Neuronal stem cell (in vitro differentiated cells): ENCODE measurements around the gene CNTN5.

Experiments
- DNase-seq: peaks from one replicate; pipeline ENCODE4 v3.0.0-alpha.2; 2013; ENCODE audit warnings: low spot score
- H2AFZ ChIP-seq: one replicate; pipeline ENCODE4 v1.6.1; 2013; ENCODE audit warnings: mild to moderate bottlenecking, low read length, inconsistent platforms
- H2AK5ac ChIP-seq: 2 replicates; pipeline ENCODE4 v1.6.1; 2013; ENCODE audit warnings: low read depth, mild to moderate bottlenecking, inconsistent platforms, low read length, moderate library complexity, mixed read lengths
- H2BK120ac ChIP-seq: 2 replicates; pipeline ENCODE4 v1.6.1; 2013; ENCODE audit warnings: low read depth, mild to moderate bottlenecking, inconsistent platforms, low read length, moderate library complexity, mixed read lengths
- H2BK12ac ChIP-seq: one replicate; pipeline ENCODE4 v1.6.1; 2013; ENCODE audit warnings: low read length, inconsistent platforms
- H2BK15ac ChIP-seq: 2 replicates; pipeline ENCODE4 v1.6.1; 2013; ENCODE audit warnings: mild to moderate bottlenecking, low read length, inconsistent platforms, mixed read lengths
- H2BK5ac ChIP-seq: one replicate; pipeline ENCODE4 v1.6.1; 2013; ENCODE audit warnings: inconsistent platforms, mild to moderate bottlenecking, low read length, moderate library complexity
- H3K14ac ChIP-seq: one replicate; pipeline ENCODE4 v1.6.1; 2013; ENCODE audit warnings: low read length, inconsistent platforms
- H3K18ac ChIP-seq: 2 replicates; pipeline ENCODE4 v1.6.1; 2013; ENCODE audit warnings: low read length, inconsistent platforms
- H3K23ac ChIP-seq: 2 replicates; pipeline ENCODE4 v1.6.1; 2013; ENCODE audit warnings: low read depth, mild to moderate bottlenecking, mixed read lengths, low read length, inconsistent platforms; ENCODE audit not compliant: poor library complexity
- H3K27ac ChIP-seq: replicated peaks from 3 replicates; pipeline ENCODE4 v1.5.1; 2013; ENCODE audit warnings: low read length, inconsistent platforms
- H3K27me3 ChIP-seq, 3 experiments: 2 replicates each; pipeline ENCODE4 v1.6.1; 2013; ENCODE audit warnings: low read length in 3 of 3, mild to moderate bottlenecking in 2 of 3, inconsistent platforms in 1 of 3, low read depth in 1 of 3, mixed read lengths in 1 of 3, moderate library complexity in 1 of 3; ENCODE audit not compliant: control insufficient read depth in 3 of 3, insufficient read depth in 3 of 3
- H3K36me3 ChIP-seq, 2 donors: replicated peaks in 1 of 2; 2 replicates each; pipeline ENCODE4 v1.6.1; 2013; ENCODE audit warnings: low read length in 2 of 2; ENCODE audit not compliant: control insufficient read depth in 2 of 2, insufficient read depth in 2 of 2
- H3K4ac ChIP-seq: 2 replicates; pipeline ENCODE4 v1.6.1; 2013; ENCODE audit warnings: inconsistent platforms, mild to moderate bottlenecking, low read length, moderate library complexity
- H3K4me1 ChIP-seq, 2 donors: 1 replicate in 1 of 2; 2 replicates in 1 of 2; pipeline ENCODE4 v1.6.1; 2013; ENCODE audit warnings: low read length in 2 of 2, low read depth in 1 of 2; ENCODE audit not compliant: control insufficient read depth in 2 of 2, insufficient read depth in 1 of 2
- H3K4me2 ChIP-seq: one replicate; pipeline ENCODE4 v1.6.1; 2013; ENCODE audit warnings: mild to moderate bottlenecking, low read length, inconsistent platforms; ENCODE audit not compliant: insufficient read depth, poor library complexity, severe bottlenecking
- H3K4me3 ChIP-seq, 2 donors: 2 replicates each; pipeline ENCODE4 v1.5.1; 2013; ENCODE audit warnings: low read length in 2 of 2, mild to moderate bottlenecking in 2 of 2, inconsistent platforms in 1 of 2, moderate library complexity in 1 of 2
- H3K79me1 ChIP-seq: one replicate; pipeline ENCODE4 v1.6.1; 2013; ENCODE audit warnings: low read depth, mild to moderate bottlenecking, inconsistent platforms, low read length, moderate library complexity
- H3K9ac ChIP-seq: one replicate; pipeline ENCODE4 v1.6.1; 2013; ENCODE audit warnings: mild to moderate bottlenecking, low read depth, low read length, inconsistent platforms; ENCODE audit not compliant: poor library complexity
- H3K9me3 ChIP-seq, 2 donors: replicated peaks in 1 of 2; 2 replicates each; pipeline versions ENCODE3 to v1.6.1; 2013; ENCODE audit warnings: low read length in 2 of 2, mild to moderate bottlenecking in 2 of 2, inconsistent platforms in 1 of 2, low read depth in 1 of 2, mixed read lengths in 1 of 2, moderate library complexity in 1 of 2; ENCODE audit not compliant: control insufficient read depth in 2 of 2, insufficient read depth in 1 of 2
- H4K8ac ChIP-seq: one replicate; pipeline ENCODE4 v1.6.1; 2013; ENCODE audit warnings: low read depth, mild to moderate bottlenecking, inconsistent platforms, low read length, moderate library complexity
- H4K91ac ChIP-seq: one replicate; pipeline ENCODE4 v1.6.1; 2013; ENCODE audit warnings: low read length, low read depth, mild to moderate bottlenecking, inconsistent platforms; ENCODE audit not compliant: poor library complexity
- WGBS, 2 donors: extraction: QIAGEN DNeasy Blood & Tissue Kit; methylation state at CpG; one replicate each; pipeline ENCODE4 v1.1.7; 2013; ENCODE audit warnings: missing lambda C conversion rate in 2 of 2, mixed read lengths in 1 of 2; ENCODE audit not compliant: insufficient read length in 2 of 2, insufficient replicate concordance in 1 of 2; ENCODE audit errors: extremely low coverage in 2 of 2; 5-methylcytosine and 5-hydroxymethylcytosine counted together

Gene CNTN5

GRCh38 chr11:99424313-99425084 lies 403.8 kb downstream of the CNTN5 start:
- DNase-seq = no peak
- H2BK12ac ChIP-seq = peak overlapping the region; percentile 95
- peak overlapping the region; percentile 81 for H3K18ac ChIP-seq
- no peak overlapping the region for H4K91ac ChIP-seq
- peak overlapping the region; percentile 87 for H2BK5ac ChIP-seq
- no peak overlapping the region for H4K8ac ChIP-seq
- H3K4me1 ChIP-seq = peaks cover 0 to 2% of the 10 kb centered on the region in 2 donors
- H2AFZ ChIP-seq = no peak overlapping the region
- WGBS, 2 donors = no CpG with 5 or more reads among the region's 12 CpGs
- no peak overlapping the region for H2AK5ac ChIP-seq
- no peak overlapping the region for H3K27ac ChIP-seq
- H2BK120ac ChIP-seq = no peak overlapping the region
- no peak overlapping the region for H3K14ac ChIP-seq
- H3K9me3 ChIP-seq = no peaks in the 10 kb centered on the region
- no peaks in the 10 kb centered on the region for H3K79me1 ChIP-seq
- H3K9ac ChIP-seq = peak overlapping the region; percentile 63
- H3K27me3 ChIP-seq = no peaks in the 10 kb centered on the region
- H2BK15ac ChIP-seq = peak overlapping the region; percentile 84
- no peak overlapping the region for H3K4me2 ChIP-seq
- H3K4me3 ChIP-seq = no peak overlapping the region
- H3K23ac ChIP-seq = peak overlapping the region; percentile 65
- no peaks in the 10 kb centered on the region for H3K36me3 ChIP-seq
- H3K4ac ChIP-seq = no peak overlapping the region

GRCh38 chr11:99425596-99425995 lies 404.8 kb downstream of the CNTN5 start:
- Histone ChIP-seq H2AFZ (no peak overlapping the region), H2AK5ac (peak overlapping the region; percentile 20), H3K14ac (peak overlapping the region; percentile 89), H3K36me3 (no peaks in the 10 kb centered on the region), H3K9ac (no peak overlapping the region), H3K4me1 (peaks cover 0 to 2% of the 10 kb centered on the region in 2 donors), H3K9me3 (no peaks in the 10 kb centered on the region), H2BK12ac (peak overlapping the region; percentile 25), H2BK5ac (no peak overlapping the region), H3K23ac (peak overlapping the region; percentile 65), H3K18ac (peak overlapping the region; percentile 74), H3K27me3 (no peaks in the 10 kb centered on the region), H3K79me1 (no peaks in the 10 kb centered on the region), H2BK15ac (no peak overlapping the region), H4K8ac (no peak overlapping the region), H3K4me2 (no peak overlapping the region), H2BK120ac (no peak overlapping the region), H3K4ac (no peak overlapping the region), H4K91ac (no peak overlapping the region), H3K4me3 (no peak overlapping the region), H3K27ac (no peak overlapping the region)
- no CpG with 5 or more reads among the region's 2 CpGs for WGBS, 2 donors
- DNase-seq = no peak

- Histone ChIP-seq H2AK5ac (no peak overlapping the region), H2BK5ac (no peak overlapping the region), H3K23ac (no peak overlapping the region), H3K4me3 (no peak overlapping the region), H3K4me2 (no peak overlapping the region), H3K18ac (no peak overlapping the region), H3K27me3 (no peaks in the 10 kb centered on the region), H3K4ac (no peak overlapping the region), H3K79me1 (no peaks in the 10 kb centered on the region), H2AFZ (no peak overlapping the region), H3K9me3 (no peaks in the 10 kb centered on the region), H3K27ac (no peak overlapping the region), H4K91ac (no peak overlapping the region), H2BK12ac (no peak overlapping the region), H4K8ac (no peak overlapping the region), H3K36me3 (no peaks in the 10 kb centered on the region), H3K4me1 (peaks cover 0 to 2% of the 10 kb centered on the region in 2 donors), H3K9ac (no peak overlapping the region), H3K14ac (no peak overlapping the region), H2BK15ac (no peak overlapping the region), H2BK120ac (no peak overlapping the region)
- no peak for DNase-seq
- WGBS, 2 donors = no CpG with 5 or more reads among the region's 3 CpGs
These were observed 411.9 kb downstream of the CNTN5 start for GRCh38 chr11:99432677-99433076.

- Histone ChIP-seq H2BK120ac (no peak overlapping the region), H3K27ac (no peak overlapping the region), H3K14ac (no peak overlapping the region), H2AK5ac (no peak overlapping the region), H2BK15ac (no peak overlapping the region), H3K9ac (no peak overlapping the region), H3K27me3 (no peaks in the 10 kb centered on the region), H2BK12ac (no peak overlapping the region), H3K4me2 (no peak overlapping the region), H3K36me3 (no peaks in the 10 kb centered on the region), H2BK5ac (no peak overlapping the region), H3K79me1 (no peaks in the 10 kb centered on the region), H3K4ac (no peak overlapping the region), H3K18ac (no peak overlapping the region), H4K8ac (no peak overlapping the region), H3K4me1 (no peaks in the 10 kb centered on the region), H2AFZ (no peak overlapping the region), H3K4me3 (no peak overlapping the region), H3K23ac (no peak overlapping the region), H3K9me3 (no peaks in the 10 kb centered on the region), H4K91ac (no peak overlapping the region)
- no CpG with 5 or more reads among the region's 3 CpGs for WGBS, 2 donors
- no peak for DNase-seq
These were observed 422.5 kb downstream of the CNTN5 start for GRCh38 chr11:99443276-99443675.
